Lower leg skin (tissue), 4 donors: Measurements from ENCODE around the gene EXOC3L2. TPM values are rescaled to one million over a fixed set of nuclear protein-coding genes. Genes with fewer than 3 reads are reported as not detected.

ENCODE experiments used
- DNase-seq, 2 donors: peaks; one replicate each; pipeline ENCODE4 v3.0.0-alpha.2; 2019; ENCODE audit warnings: low spot score in 2 of 2
- H3K4me3 ChIP-seq: fragments of 200-600 bp; sonication (generic); 2 replicates; pipeline ENCODE4 v1.5.1; 2017; ENCODE audit warnings: mild to moderate bottlenecking, low read depth; ENCODE audit not compliant: poor library complexity, severe bottlenecking
- CTCF ChIP-seq, 3 donors: fragments of 450-650 bp; IDR thresholded peaks; one replicate each; pipeline ENCODE4 v1.5.1; 2016; ENCODE audit warnings: antibody characterized with exemption in 3 of 3, mild to moderate bottlenecking in 3 of 3, moderate library complexity in 2 of 3
- POLR2A ChIP-seq, 2 donors: fragments of 450-650 bp; IDR thresholded peaks; one replicate each; pipeline ENCODE4 v1.6.1; 2016 to 2017; ENCODE audit warnings: antibody characterized with exemption in 2 of 2, mild to moderate bottlenecking in 1 of 2, moderate library complexity in 1 of 2
- WGBS, 2 donors: methylation state at CpG; one replicate each; pipeline ENCODE4 v1.1.5; 2018; 5-methylcytosine and 5-hydroxymethylcytosine counted together
- intact Hi-C: fragments of 100-400 bp; cut with DNase I; formaldehyde crosslinking; loops from one replicate; pipeline ENCODE4 v1.15.0; 2023; ENCODE audit warnings: low total_unique reads
- total RNA-seq, 4 donors: library from RNA; depleted of rRNA; stranded (reverse); fragments of >200 nt; gene quantifications; one replicate each; pipeline ENCODE4 v1.1.0, GENCODE V29; 2016

Gene EXOC3L2
- total RNA-seq, 4 donors from 2014 or later = 1.2 to 4.5 (median 1.6) TPM

- WGBS, 2 donors = 76 to 77% methylated on average over 7 of the region's 7 CpGs
- H3K4me3 ChIP-seq = no peak overlapping the region
- intact Hi-C loops = no loop called here
- no peak for TF ChIP-seq CTCF (IDR thresholded peaks at IDR 0.05)
- no peak for TF ChIP-seq POLR2A (IDR thresholded peaks at IDR 0.05)
- DNase-seq = no peak
These were observed 64.3 kb downstream of the EXOC3L2 start for GRCh38 chr19:45180936-45181335.

DNA sequence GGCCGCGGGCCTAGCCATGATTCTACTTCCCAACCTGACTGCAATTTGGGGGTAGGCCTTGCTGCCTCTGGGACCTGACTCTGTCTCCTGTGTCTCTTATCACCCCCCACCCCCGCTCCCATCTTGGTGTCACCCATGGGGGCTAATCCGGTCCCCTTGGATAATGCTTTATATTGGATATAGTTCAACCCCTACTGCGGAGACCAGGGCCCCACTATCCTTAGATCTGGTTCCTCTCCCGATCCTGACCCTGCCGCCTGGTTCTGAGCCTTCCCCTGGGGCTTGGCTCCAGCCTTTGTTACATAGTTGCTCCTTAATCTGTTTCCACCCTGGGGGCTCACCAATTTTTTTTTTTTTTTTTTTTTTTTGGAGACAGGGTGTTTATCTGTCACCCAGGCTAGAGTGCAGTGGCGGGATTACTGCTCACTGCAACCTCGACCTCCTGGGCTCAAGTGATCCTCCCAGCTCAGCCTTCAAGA lies 65.3 kb downstream of the EXOC3L2 start:
- TF ChIP-seq CTCF (IDR thresholded peaks at IDR 0.05) = no peak
- no peak for TF ChIP-seq POLR2A (IDR thresholded peaks at IDR 0.05)
- no peak for DNase-seq
- 39 to 44% methylated on average over 9 of the region's 9 CpGs for WGBS, 2 donors
- intact Hi-C loops = no loop called here
- peak overlapping the region; percentile 67 for H3K4me3 ChIP-seq

DNA sequence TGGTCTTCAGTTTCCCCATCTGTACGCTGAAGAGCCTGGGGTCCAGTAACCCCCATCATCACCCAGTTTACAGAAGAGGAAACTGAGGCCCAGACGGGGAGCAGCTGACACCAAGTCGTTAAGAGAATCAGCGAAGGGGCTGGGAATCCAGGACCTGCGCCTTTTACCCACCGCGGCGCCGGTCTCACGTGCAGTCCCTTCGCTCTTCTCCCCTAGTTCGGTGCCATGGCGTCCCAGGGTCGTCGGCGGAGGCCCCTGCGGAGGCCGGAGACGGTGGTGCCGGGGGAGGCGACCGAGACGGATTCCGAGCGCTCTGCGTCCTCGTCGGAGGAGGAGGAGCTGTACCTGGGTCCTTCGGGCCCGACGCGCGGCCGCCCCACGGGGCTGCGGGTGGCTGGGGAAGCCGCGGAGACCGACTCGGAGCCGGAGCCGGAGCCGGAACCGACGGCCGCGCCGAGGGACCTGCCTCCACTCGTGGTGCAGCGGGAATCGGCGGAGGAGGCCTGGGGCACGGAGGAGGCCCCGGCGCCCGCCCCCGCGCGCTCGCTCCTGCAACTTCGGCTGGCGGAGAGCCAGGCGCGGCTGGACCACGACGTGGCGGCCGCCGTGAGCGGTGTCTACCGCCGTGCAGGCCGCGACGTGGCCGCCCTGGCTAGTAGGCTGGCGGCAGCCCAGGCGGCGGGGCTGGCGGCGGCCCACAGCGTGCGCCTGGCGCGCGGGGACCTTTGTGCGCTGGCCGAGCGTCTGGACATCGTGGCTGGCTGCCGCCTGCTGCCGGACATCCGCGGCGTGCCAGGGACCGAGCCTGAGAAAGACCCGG lies 65.9 kb downstream of the EXOC3L2 start:
- TF ChIP-seq POLR2A (IDR thresholded peaks at IDR 0.05) = no peak
- no peak for TF ChIP-seq CTCF (IDR thresholded peaks at IDR 0.05)
- 1 to 3% methylated on average over 41 to 54 of the region's 97 CpGs for WGBS, 2 donors
- peak overlapping the region; percentile 67 for H3K4me3 ChIP-seq
- intact Hi-C loops = no loop called here
- DNase-seq = peak in 1 of 2 donors; percentile 89

GRCh38 chr19:45178262-45179071 lies 66.7 kb downstream of the EXOC3L2 start, which contains the start of gene BLOC1S3:
Gene BLOC1S3 (plus strand): TSS chr19:45178784. CDS start chr19:45179297, 513 bp downstream.
- DNase-seq = peak; percentile 100
- intact Hi-C loops = no loop called here
- TF ChIP-seq POLR2A (IDR thresholded peaks at IDR 0.05) (peak in 1 of 2 donors; percentile 40), CTCF (IDR thresholded peaks at IDR 0.05) (no peak)
- peak within 1 kb of the TSS; percentile 67 for H3K4me3 ChIP-seq
- WGBS, 2 donors = 0% methylated on average over 38 to 51 of the region's 51 CpGs

- TF ChIP-seq POLR2A (IDR thresholded peaks at IDR 0.05) = peak in 1 of 2 donors; percentile 39
- no peak for TF ChIP-seq CTCF (IDR thresholded peaks at IDR 0.05)
- intact Hi-C loops = no loop called here
- 0 to 1% methylated on average over 30 to 32 of the region's 36 CpGs for WGBS, 2 donors
- DNase-seq = no peak
- peak within 1 kb of the TSS; percentile 67 for H3K4me3 ChIP-seq
These were observed 67.4 kb downstream of the EXOC3L2 start, which contains the start of gene TRAPPC6A for GRCh38 chr19:45177817-45178261. Gene TRAPPC6A (minus strand): TSS chr19:45178237. CDS start chr19:45178218, 19 bp downstream.
